Measurements from ENCODE around the gene KTN1. TPM values are rescaled to one million over a fixed set of nuclear protein-coding genes. Genes with fewer than 3 reads are reported as not detected.

Gene KTN1
- total RNA-seq, 2 donors from 2014 or later, result 149 to 264 TPM

GRCh38 chr14:55536204-55536708 is 43.8 kb upstream of the KTN1 start:
- no peaks in the 10 kb centered on the region for H3K27me3 ChIP-seq
- no peaks in the 10 kb centered on the region for H3K4me1 ChIP-seq
- H3K9ac ChIP-seq (ENCODE audit: low read depth in 2 of 2, low read length in 2 of 2), result no peak overlapping the region
- H3K4me3 ChIP-seq, result no peak overlapping the region
- TF ChIP-seq CTCF (IDR thresholded peaks at IDR 0.05), result no peak
- intact Hi-C loops (cut with DNase I), result no loop called here
- H3K27ac ChIP-seq, result no peak overlapping the region
- no peak for DNase-seq
- no peaks in the 10 kb centered on the region for H3K9me3 ChIP-seq
- H3K36me3 ChIP-seq, result no peaks in the 10 kb centered on the region

GRCh38 chr14:55537782-55538181 is 42.2 kb upstream of the KTN1 start:
- intact Hi-C loops (cut with DNase I), result no loop called here
- Histone ChIP-seq H3K36me3 (no peaks in the 10 kb centered on the region), H3K27me3 (no peaks in the 10 kb centered on the region), H3K27ac (no peak overlapping the region), H3K9ac (ENCODE audit: low read depth in 2 of 2, low read length in 2 of 2) (no peak overlapping the region), H3K9me3 (no peaks in the 10 kb centered on the region), H3K4me3 (no peak overlapping the region), H3K4me1 (no peaks in the 10 kb centered on the region)
- no peak for TF ChIP-seq CTCF (IDR thresholded peaks at IDR 0.05)
- no peak for DNase-seq

GRCh38 chr14:55539975-55540374 is 40.0 kb upstream of the KTN1 start:
- no peak overlapping the region for H3K27ac ChIP-seq
- no peak for TF ChIP-seq CTCF (IDR thresholded peaks at IDR 0.05)
- H3K4me3 ChIP-seq, result no peak overlapping the region
- no peak for DNase-seq
- H3K4me1 ChIP-seq, result no peaks in the 10 kb centered on the region
- intact Hi-C loops (cut with DNase I), result no loop called here
- no peaks in the 10 kb centered on the region for H3K36me3 ChIP-seq
- no peaks in the 10 kb centered on the region for H3K27me3 ChIP-seq
- no peaks in the 10 kb centered on the region for H3K9me3 ChIP-seq
- no peak overlapping the region for H3K9ac ChIP-seq (ENCODE audit: low read depth in 2 of 2, low read length in 2 of 2)

- intact Hi-C loops (cut with DNase I), result no loop called here
Observed at GRCh38 chr14:55540847-55541773, 38.9 kb upstream of the KTN1 start.

GRCh38 chr14:55545779-55546178 is 34.2 kb upstream of the KTN1 start:
- H3K4me1 ChIP-seq, result no peaks in the 10 kb centered on the region
- no peak for DNase-seq
- H3K4me3 ChIP-seq, result no peak overlapping the region
- no peaks in the 10 kb centered on the region for H3K36me3 ChIP-seq
- intact Hi-C loops (cut with DNase I), result no loop called here
- H3K9me3 ChIP-seq, result no peaks in the 10 kb centered on the region
- H3K9ac ChIP-seq (ENCODE audit: low read depth in 2 of 2, low read length in 2 of 2), result no peak overlapping the region
- H3K27me3 ChIP-seq, result no peaks in the 10 kb centered on the region
- no peak for TF ChIP-seq CTCF (IDR thresholded peaks at IDR 0.05)
- no peak overlapping the region for H3K27ac ChIP-seq

More at GRCh38 chr14:55540847-55541773, 38.9 kb upstream of the KTN1 start:
- Histone ChIP-seq H3K27ac (no peak overlapping the region), H3K36me3 (no peaks in the 10 kb centered on the region), H3K4me1 (no peaks in the 10 kb centered on the region), H3K27me3 (no peaks in the 10 kb centered on the region), H3K9ac (ENCODE audit: low read depth in 2 of 2, low read length in 2 of 2) (no peak overlapping the region), H3K9me3 (no peaks in the 10 kb centered on the region), H3K4me3 (no peak overlapping the region)
- TF ChIP-seq CTCF (IDR thresholded peaks at IDR 0.05), result no peak
- no peak for DNase-seq

Data from colonic mucosa (tissue), 4 donors.